HepG2 (cell line): ENCODE results near the gene CD19. TPM values are rescaled to one million over a fixed set of nuclear protein-coding genes. Genes with fewer than 3 reads are reported as not detected.

Experiments
- AHR ChIP-seq: IDR thresholded peaks from 2 replicates; pipeline ENCODE4 v1.6.1; 2018; ENCODE audit warnings: missing genetic modification reagents, missing compliant biosample characterization
- ARHGAP35 ChIP-seq: sonication (generic); formaldehyde crosslinking; IDR thresholded peaks from 2 replicates; pipeline ENCODE4 v1.9.0; 2022; ENCODE audit warnings: mild to moderate bottlenecking, inconsistent platforms, moderate library complexity, missing genetic modification reagents, borderline replicate concordance
- CBX5 ChIP-seq: sonication (generic); formaldehyde crosslinking; IDR thresholded peaks from 2 replicates; pipeline ENCODE4 v1.4.0; 2020; ENCODE audit warnings: missing genetic modification reagents, borderline replicate concordance
- CENPT ChIP-seq: sonication (generic); formaldehyde crosslinking; IDR thresholded peaks from 2 replicates; pipeline ENCODE4 v1.8.0; 2022; ENCODE audit warnings: low read depth, mild to moderate bottlenecking, moderate library complexity, missing genetic modification reagents
- ETV5 ChIP-seq: IDR thresholded peaks from 2 replicates; pipeline ENCODE4 v1.6.1; 2018; ENCODE audit warnings: missing biosample characterization, missing genetic modification reagents, inconsistent platforms, borderline replicate concordance
- GATA4 ChIP-seq: sonication (generic); IDR thresholded peaks from 2 replicates; pipeline ENCODE4 v1.6.1; 2016; ENCODE audit warnings: antibody characterized with exemption, low read depth, borderline replicate concordance
- GLI4 ChIP-seq: sonication (generic); formaldehyde crosslinking; IDR thresholded peaks from 2 replicates; pipeline ENCODE4 v1.5.1; 2020; ENCODE audit warnings: missing genetic modification reagents, mild to moderate bottlenecking, moderate library complexity, borderline replicate concordance
- IKZF1 ChIP-seq: fragments of 450-650 bp; IDR thresholded peaks from 2 replicates; pipeline ENCODE4 v1.7.1; 2016
- NFE2 ChIP-seq: sonication (generic); formaldehyde crosslinking; IDR thresholded peaks from 2 replicates; pipeline ENCODE4 v1.4.0; 2020; ENCODE audit warnings: missing genetic modification reagents
- PHF21A ChIP-seq: sonication (generic); formaldehyde crosslinking; IDR thresholded peaks from 2 replicates; pipeline ENCODE4 v1.5.0; 2020; ENCODE audit warnings: mild to moderate bottlenecking, missing genetic modification reagents
- SALL1 ChIP-seq: sonication (generic); formaldehyde crosslinking; IDR thresholded peaks from 2 replicates; pipeline ENCODE4 v1.8.0; 2022; ENCODE audit warnings: mild to moderate bottlenecking, missing genetic modification reagents
- SIN3B ChIP-seq: fragments of 150-350 bp; IDR thresholded peaks from 2 replicates; pipeline ENCODE4 v1.6.1; 2014; ENCODE audit warnings: low read length
- SRF ChIP-seq: IDR thresholded peaks from 2 replicates; pipeline ENCODE4 v1.6.1; 2011; ENCODE audit warnings: mild to moderate bottlenecking, low read depth, low read length, moderate library complexity
- SSRP1 ChIP-seq: IDR thresholded peaks from 2 replicates; pipeline ENCODE4 v1.6.1; 2016; ENCODE audit warnings: control low read depth
- ZMYM3 ChIP-seq: sonication (generic); formaldehyde crosslinking; IDR thresholded peaks from 2 replicates; pipeline ENCODE4 v1.5.1; 2020; ENCODE audit warnings: mild to moderate bottlenecking, missing genetic modification reagents
- ZNF232 ChIP-seq: sonication (generic); formaldehyde crosslinking; IDR thresholded peaks from 2 replicates; pipeline ENCODE4 v1.4.0; 2020; ENCODE audit warnings: missing genetic modification reagents, borderline replicate concordance
- ZNF235 ChIP-seq: sonication (generic); formaldehyde crosslinking; IDR thresholded peaks from 2 replicates; pipeline ENCODE4 v1.8.1; 2023; ENCODE audit warnings: mild to moderate bottlenecking, missing genetic modification reagents, borderline replicate concordance
- ZNF34 ChIP-seq: sonication (generic); formaldehyde crosslinking; IDR thresholded peaks from 2 replicates; pipeline ENCODE4 v1.4.0; 2020; ENCODE audit warnings: mild to moderate bottlenecking, missing genetic modification reagents, borderline replicate concordance
- ZNF484 ChIP-seq: sonication (generic); formaldehyde crosslinking; IDR thresholded peaks from 2 replicates; pipeline ENCODE4 v1.5.1; 2020; ENCODE audit warnings: mild to moderate bottlenecking, low read depth, missing genetic modification reagents, borderline replicate concordance
- ZNF589 ChIP-seq: sonication (generic); formaldehyde crosslinking; conservative IDR thresholded peaks from 2 replicates; pipeline ENCODE4 v1.8.0; 2022; ENCODE audit warnings: mild to moderate bottlenecking, moderate library complexity, missing genetic modification reagents
- ZNF891 ChIP-seq: sonication (generic); formaldehyde crosslinking; IDR thresholded peaks from 2 replicates; pipeline ENCODE4 v1.5.0; 2020; ENCODE audit warnings: mild to moderate bottlenecking, missing genetic modification reagents
- polyA plus RNA-seq, 8 experiments: library from polyadenylated mRNA; depleted of rRNA in 3 of 8; stranded (reverse) in 7 of 8; unstranded in 1 of 8; fragments of >200 nt; fragmentation: Illumina TruSeq in 4 of 8; extraction: Trizol in 4 of 8; gene quantifications; 2 replicates each; pipeline versions ENCODE4 v1.2.1 to v1.2.3, GENCODE V29; 2011 to 2016; ENCODE audit warnings: low read depth in 4 of 8, missing spikeins in 1 of 8, mixed read lengths in 1 of 8; ENCODE audit not compliant: insufficient read depth in 1 of 8
- total RNA-seq, 5 experiments: library from RNA; depleted of rRNA; stranded (reverse); fragments of >200 nt; fragmentation: Illumina TruSeq; extraction: Trizol; gene quantifications; 2 replicates each; pipeline ENCODE4 v1.2.3, GENCODE V29; 2016; ENCODE audit warnings: low read depth in 1 of 5
- TF ChIP-seq, protein P1 (sequence below): sonication (generic); formaldehyde crosslinking; IDR thresholded peaks from 2 replicates; pipeline ENCODE4 v1.4.0; 2020; ENCODE audit warnings: missing genetic modification reagents
- TF ChIP-seq, protein P2 (sequence below): sonication (generic); formaldehyde crosslinking; IDR thresholded peaks from 2 replicates; pipeline ENCODE4 v1.5.0; 2020; ENCODE audit warnings: missing genetic modification reagents
- TF ChIP-seq, protein P3 (sequence below): IDR thresholded peaks from 2 replicates; pipeline ENCODE4 v1.6.1; 2016; ENCODE audit warnings: missing compliant biosample characterization, missing genetic modification reagents, borderline replicate concordance
- TF ChIP-seq, protein P4 (sequence below): sonication (generic); formaldehyde crosslinking; IDR thresholded peaks from 2 replicates; pipeline ENCODE4 v1.5.1; 2020; ENCODE audit warnings: mild to moderate bottlenecking, missing genetic modification reagents, borderline replicate concordance

Gene CD19
- total and polyA plus RNA-seq, 2 of the 13 experiments (the other 11 are each of a cell fraction or from before 2014, with no cell fraction given): 0.55 to 1.1 TPM

DNA sequence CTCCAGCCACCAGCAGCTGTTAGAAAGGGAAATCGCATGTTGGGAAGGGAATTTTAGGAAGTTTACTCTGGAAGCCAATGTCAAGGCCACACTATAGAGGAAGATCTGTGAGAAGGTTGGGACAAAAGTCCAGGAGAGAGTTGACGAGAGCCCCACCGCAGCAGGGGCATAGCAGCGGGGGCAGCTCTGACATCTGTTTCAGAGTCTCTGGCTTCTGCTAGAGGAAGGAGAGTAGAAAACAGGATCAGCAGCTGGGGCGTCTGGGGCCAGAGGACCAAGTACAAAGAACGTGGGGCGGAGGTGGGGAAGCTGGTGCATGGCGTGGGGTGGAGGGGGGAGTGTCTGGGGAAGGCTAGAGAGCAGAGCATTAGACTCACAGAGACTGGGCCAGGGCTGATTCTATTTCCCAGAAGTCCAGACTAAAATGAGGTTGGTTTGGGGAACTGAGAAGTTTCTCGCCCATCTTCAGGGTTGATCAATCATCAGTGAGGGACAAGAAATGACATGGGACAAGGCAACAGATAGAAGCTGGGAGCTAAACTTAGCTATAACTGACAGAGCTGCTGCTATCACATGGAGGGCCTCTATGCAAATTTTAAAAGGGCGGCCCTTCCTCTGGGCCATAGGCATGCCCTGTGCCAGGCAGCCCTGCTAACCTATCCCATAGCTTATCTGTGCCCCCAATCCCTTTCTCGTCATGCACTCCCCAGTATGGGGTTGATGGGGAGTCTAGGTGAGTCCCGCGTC is 7.9 kb upstream of the CD19 start (continued):
- TF ChIP-seq, protein P1, sequence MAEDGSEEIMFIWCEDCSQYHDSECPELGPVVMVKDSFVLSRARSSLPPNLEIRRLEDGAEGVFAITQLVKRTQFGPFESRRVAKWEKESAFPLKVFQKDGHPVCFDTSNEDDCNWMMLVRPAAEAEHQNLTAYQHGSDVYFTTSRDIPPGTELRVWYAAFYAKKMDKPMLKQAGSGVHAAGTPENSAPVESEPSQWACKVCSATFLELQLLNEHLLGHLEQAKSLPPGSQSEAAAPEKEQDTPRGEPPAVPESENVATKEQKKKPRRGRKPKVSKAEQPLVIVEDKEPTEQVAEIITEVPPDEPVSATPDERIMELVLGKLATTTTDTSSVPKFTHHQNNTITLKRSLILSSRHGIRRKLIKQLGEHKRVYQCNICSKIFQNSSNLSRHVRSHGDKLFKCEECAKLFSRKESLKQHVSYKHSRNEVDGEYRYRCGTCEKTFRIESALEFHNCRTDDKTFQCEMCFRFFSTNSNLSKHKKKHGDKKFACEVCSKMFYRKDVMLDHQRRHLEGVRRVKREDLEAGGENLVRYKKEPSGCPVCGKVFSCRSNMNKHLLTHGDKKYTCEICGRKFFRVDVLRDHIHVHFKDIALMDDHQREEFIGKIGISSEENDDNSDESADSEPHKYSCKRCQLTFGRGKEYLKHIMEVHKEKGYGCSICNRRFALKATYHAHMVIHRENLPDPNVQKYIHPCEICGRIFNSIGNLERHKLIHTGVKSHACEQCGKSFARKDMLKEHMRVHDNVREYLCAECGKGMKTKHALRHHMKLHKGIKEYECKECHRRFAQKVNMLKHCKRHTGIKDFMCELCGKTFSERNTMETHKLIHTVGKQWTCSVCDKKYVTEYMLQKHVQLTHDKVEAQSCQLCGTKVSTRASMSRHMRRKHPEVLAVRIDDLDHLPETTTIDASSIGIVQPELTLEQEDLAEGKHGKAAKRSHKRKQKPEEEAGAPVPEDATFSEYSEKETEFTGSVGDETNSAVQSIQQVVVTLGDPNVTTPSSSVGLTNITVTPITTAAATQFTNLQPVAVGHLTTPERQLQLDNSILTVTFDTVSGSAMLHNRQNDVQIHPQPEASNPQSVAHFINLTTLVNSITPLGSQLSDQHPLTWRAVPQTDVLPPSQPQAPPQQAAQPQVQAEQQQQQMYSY (CRISPR knock-in tag): 0 out of 2 replicates have a peak, but pooled peaks have one; percentile 13
- TF ChIP-seq SRF (no peak), ZNF235 (CRISPR knock-in tag) (no peak), SSRP1 (CRISPR knock-in tag) (no peak), ZNF891 (CRISPR knock-in tag) (no peak), PHF21A (CRISPR knock-in tag) (peak; percentile 54; the same call in 1 of the 2 replicates), IKZF1 (no peak), SIN3B (no peak), CBX5 (CRISPR knock-in tag) (no peak), NFE2 (CRISPR knock-in tag) (no peak), ZNF232 (CRISPR knock-in tag) (peak; percentile 86; the same call in 1 of the 2 replicates), SALL1 (CRISPR knock-in tag) (peak; percentile 63; the same call in 1 of the 2 replicates), ETV5 (CRISPR knock-in tag) (peak; percentile 64; the same call in 1 of the 2 replicates), ARHGAP35 (CRISPR knock-in tag) (no peak), ZNF589 (CRISPR knock-in tag) (no peak), ZNF484 (CRISPR knock-in tag) (no peak), AHR (CRISPR knock-in tag) (no peak), ZMYM3 (no peak), CENPT (CRISPR knock-in tag) (no peak), GATA4 (no peak), GLI4 (CRISPR knock-in tag) (no peak), ZNF34 (CRISPR knock-in tag) (no peak)
- TF ChIP-seq, protein P2, sequence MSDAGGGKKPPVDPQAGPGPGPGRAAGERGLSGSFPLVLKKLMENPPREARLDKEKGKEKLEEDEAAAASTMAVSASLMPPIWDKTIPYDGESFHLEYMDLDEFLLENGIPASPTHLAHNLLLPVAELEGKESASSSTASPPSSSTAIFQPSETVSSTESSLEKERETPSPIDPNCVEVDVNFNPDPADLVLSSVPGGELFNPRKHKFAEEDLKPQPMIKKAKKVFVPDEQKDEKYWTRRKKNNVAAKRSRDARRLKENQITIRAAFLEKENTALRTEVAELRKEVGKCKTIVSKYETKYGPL (CRISPR knock-in tag): no peak
- TF ChIP-seq, protein P3, sequence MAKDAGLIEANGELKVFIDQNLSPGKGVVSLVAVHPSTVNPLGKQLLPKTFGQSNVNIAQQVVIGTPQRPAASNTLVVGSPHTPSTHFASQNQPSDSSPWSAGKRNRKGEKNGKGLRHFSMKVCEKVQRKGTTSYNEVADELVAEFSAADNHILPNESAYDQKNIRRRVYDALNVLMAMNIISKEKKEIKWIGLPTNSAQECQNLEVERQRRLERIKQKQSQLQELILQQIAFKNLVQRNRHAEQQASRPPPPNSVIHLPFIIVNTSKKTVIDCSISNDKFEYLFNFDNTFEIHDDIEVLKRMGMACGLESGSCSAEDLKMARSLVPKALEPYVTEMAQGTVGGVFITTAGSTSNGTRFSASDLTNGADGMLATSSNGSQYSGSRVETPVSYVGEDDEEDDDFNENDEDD: no peak
- TF ChIP-seq, protein P4, sequence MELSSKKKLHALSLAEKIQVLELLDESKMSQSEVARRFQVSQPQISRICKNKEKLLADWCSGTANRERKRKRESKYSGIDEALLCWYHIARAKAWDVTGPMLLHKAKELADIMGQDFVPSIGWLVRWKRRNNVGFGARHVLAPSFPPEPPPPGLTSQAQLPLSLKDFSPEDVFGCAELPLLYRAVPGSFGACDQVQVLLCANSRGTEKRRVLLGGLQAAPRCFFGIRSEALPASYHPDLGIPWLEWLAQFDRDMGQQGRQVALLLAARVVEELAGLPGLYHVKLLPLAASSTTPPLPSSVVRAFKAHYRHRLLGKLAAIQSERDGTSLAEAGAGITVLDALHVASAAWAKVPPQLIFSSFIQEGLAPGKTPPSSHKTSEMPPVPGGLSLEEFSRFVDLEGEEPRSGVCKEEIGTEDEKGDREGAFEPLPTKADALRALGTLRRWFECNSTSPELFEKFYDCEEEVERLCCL (CRISPR knock-in tag): no peak
